Ishikawa (cell line): ENCODE measurements around the gene CDR2L.

ENCODE experiments used
- CEBPB ChIP-seq: IDR thresholded peaks from 2 replicates; pipeline ENCODE4 v1.6.1; 2012
- CREB1 ChIP-seq: IDR thresholded peaks from 2 replicates; pipeline ENCODE4 v1.6.1; 2012; ENCODE audit warnings: low read depth
- EGR1 ChIP-seq: IDR thresholded peaks from 2 replicates; pipeline ENCODE4 v1.6.1; 2012
- EP300 ChIP-seq: IDR thresholded peaks from 2 replicates; pipeline ENCODE4 v1.6.1; 2012; ENCODE audit warnings: borderline replicate concordance
- FOXM1 ChIP-seq: IDR thresholded peaks from 2 replicates; pipeline ENCODE4 v1.6.1; 2012; ENCODE audit warnings: low read depth, borderline replicate concordance
- MAX ChIP-seq: IDR thresholded peaks from 2 replicates; pipeline ENCODE4 v1.6.1; 2012
- NFIC ChIP-seq: IDR thresholded peaks from 2 replicates; pipeline ENCODE4 v1.6.1; 2012
- RAD21 ChIP-seq: IDR thresholded peaks from 2 replicates; pipeline ENCODE4 v1.6.1; 2012; ENCODE audit warnings: low read depth
- TAF1 ChIP-seq: IDR thresholded peaks from 2 replicates; pipeline ENCODE4 v1.6.1; 2012; ENCODE audit warnings: low read depth, mild to moderate bottlenecking
- TCF12 ChIP-seq: IDR thresholded peaks from 2 replicates; pipeline ENCODE4 v1.6.1; 2012; ENCODE audit warnings: low read depth
- TEAD4 ChIP-seq: IDR thresholded peaks from 2 replicates; pipeline ENCODE4 v1.6.1; 2012
- YY1 ChIP-seq: IDR thresholded peaks from 2 replicates; pipeline ENCODE4 v1.6.1; 2012; ENCODE audit warnings: low read depth
- ZBTB7A ChIP-seq: IDR thresholded peaks from 2 replicates; pipeline ENCODE4 v1.6.1; 2012; ENCODE audit warnings: low read depth
- TF ChIP-seq, protein P1 (sequence below): IDR thresholded peaks from 2 replicates; pipeline ENCODE4 v1.6.1; 2012
- TF ChIP-seq, protein P2 (sequence below): IDR thresholded peaks from 2 replicates; pipeline ENCODE4 v1.6.1; 2012; ENCODE audit warnings: low read depth, mild to moderate bottlenecking

The CDR2L gene

DNA sequence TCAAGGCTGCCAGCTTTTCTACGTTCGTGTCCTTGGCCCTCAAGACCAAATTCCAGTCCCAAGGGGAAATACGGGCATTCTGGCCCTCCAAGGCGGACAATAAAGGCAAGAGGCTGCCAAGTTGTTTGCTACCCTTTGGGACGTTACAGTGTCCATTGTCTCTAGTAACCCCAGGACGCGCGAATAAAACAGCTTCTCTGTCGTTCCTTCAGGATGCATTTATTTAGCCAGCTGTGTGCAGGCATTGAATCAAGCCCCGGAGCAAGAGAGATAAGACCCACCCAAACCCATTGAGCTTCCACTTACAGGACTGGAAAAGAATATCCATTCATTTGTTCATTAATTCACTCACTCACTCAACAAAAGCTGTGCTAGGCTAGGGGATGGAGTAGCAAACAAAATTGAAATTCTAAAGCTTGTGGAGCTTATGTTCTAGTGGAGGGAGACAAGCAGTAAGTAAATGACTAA lies 25.7 kb downstream of the CDR2L start:
- TF ChIP-seq FOXM1, result no peak
- TF ChIP-seq, protein P1, sequence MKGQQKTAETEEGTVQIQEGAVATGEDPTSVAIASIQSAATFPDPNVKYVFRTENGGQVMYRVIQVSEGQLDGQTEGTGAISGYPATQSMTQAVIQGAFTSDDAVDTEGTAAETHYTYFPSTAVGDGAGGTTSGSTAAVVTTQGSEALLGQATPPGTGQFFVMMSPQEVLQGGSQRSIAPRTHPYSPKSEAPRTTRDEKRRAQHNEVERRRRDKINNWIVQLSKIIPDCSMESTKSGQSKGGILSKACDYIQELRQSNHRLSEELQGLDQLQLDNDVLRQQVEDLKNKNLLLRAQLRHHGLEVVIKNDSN, result no peak
- TF ChIP-seq TCF12, result no peak
- TF ChIP-seq EGR1, result no peak
- TF ChIP-seq, protein P2, sequence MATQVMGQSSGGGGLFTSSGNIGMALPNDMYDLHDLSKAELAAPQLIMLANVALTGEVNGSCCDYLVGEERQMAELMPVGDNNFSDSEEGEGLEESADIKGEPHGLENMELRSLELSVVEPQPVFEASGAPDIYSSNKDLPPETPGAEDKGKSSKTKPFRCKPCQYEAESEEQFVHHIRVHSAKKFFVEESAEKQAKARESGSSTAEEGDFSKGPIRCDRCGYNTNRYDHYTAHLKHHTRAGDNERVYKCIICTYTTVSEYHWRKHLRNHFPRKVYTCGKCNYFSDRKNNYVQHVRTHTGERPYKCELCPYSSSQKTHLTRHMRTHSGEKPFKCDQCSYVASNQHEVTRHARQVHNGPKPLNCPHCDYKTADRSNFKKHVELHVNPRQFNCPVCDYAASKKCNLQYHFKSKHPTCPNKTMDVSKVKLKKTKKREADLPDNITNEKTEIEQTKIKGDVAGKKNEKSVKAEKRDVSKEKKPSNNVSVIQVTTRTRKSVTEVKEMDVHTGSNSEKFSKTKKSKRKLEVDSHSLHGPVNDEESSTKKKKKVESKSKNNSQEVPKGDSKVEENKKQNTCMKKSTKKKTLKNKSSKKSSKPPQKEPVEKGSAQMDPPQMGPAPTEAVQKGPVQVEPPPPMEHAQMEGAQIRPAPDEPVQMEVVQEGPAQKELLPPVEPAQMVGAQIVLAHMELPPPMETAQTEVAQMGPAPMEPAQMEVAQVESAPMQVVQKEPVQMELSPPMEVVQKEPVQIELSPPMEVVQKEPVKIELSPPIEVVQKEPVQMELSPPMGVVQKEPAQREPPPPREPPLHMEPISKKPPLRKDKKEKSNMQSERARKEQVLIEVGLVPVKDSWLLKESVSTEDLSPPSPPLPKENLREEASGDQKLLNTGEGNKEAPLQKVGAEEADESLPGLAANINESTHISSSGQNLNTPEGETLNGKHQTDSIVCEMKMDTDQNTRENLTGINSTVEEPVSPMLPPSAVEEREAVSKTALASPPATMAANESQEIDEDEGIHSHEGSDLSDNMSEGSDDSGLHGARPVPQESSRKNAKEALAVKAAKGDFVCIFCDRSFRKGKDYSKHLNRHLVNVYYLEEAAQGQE, result no peak
- no peak for TF ChIP-seq MAX
- no peak for TF ChIP-seq CREB1
- TF ChIP-seq RAD21, result no peak
- no peak for TF ChIP-seq NFIC
- TF ChIP-seq ZBTB7A, result no peak
- no peak for TF ChIP-seq YY1
- TF ChIP-seq EP300, result no peak
- no peak for TF ChIP-seq CEBPB
- TF ChIP-seq TAF1, result no peak
- TF ChIP-seq TEAD4, result no peak

- no peak for TF ChIP-seq TAF1
- no peak for TF ChIP-seq CREB1
- no peak for TF ChIP-seq RAD21
- TF ChIP-seq YY1, result no peak
- TF ChIP-seq EP300, result no peak
- TF ChIP-seq TCF12, result no peak
- TF ChIP-seq FOXM1, result no peak
- TF ChIP-seq, protein P2, result no peak
- TF ChIP-seq MAX, result no peak
- TF ChIP-seq, protein P1, result no peak
- no peak for TF ChIP-seq TEAD4
- no peak for TF ChIP-seq EGR1
- no peak for TF ChIP-seq ZBTB7A
- no peak for TF ChIP-seq CEBPB
Observed at GRCh38 chr17:75019146-75019545, 31.7 kb downstream of the CDR2L start.

- TF ChIP-seq EP300, result no peak
- TF ChIP-seq ZBTB7A, result no peak
- TF ChIP-seq TAF1, result no peak
- no peak for TF ChIP-seq YY1
- TF ChIP-seq MAX, result no peak
- TF ChIP-seq NFIC, result no peak
- no peak for TF ChIP-seq EGR1
- TF ChIP-seq, protein P2, result no peak
- TF ChIP-seq, protein P1, result no peak
- TF ChIP-seq FOXM1, result no peak
- TF ChIP-seq CREB1, result no peak
- TF ChIP-seq TEAD4, result no peak
- TF ChIP-seq CEBPB, result no peak
- TF ChIP-seq TCF12, result no peak
Observed at GRCh38 chr17:75019710-75020109, 32.3 kb downstream of the CDR2L start.
